ENCODE data around the gene OR1Q1. TPM values are rescaled to one million over a fixed set of nuclear protein-coding genes. Genes with fewer than 3 reads are reported as not detected.

The OR1Q1 gene
- total and polyA plus RNA-seq, 11 donors = not detected

DNA sequence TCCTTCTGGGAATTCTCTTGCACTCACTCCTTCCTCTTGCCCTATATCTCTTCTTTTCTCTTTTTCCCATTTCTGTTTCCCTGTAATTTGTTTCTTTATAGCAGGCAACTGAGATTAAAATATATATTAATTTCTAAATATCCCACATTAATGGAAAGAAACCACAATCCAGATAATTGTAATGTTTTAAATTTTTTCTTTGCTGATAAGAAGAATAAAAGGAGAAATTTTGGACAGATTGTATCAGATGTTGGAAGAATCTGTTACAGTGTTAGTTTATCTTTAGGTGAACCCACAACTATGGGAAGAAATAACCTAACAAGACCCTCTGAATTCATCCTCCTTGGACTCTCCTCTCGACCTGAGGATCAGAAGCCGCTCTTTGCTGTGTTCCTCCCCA is 46.9 kb downstream of the OR1Q1 start, which contains the start of gene OR1L1:
TSS of gene OR1L1 (plus strand) at position 301 of the 400 bp plus-strand sequence. CDS start at position 301, 0 bp downstream.
- H3K27me3 ChIP-seq = no peaks in the 10 kb centered on the region

More for the DNA sequence above, 46.9 kb downstream of the OR1Q1 start, which contains the start of gene OR1L1:
- Histone ChIP-seq H3K9me3 (peaks cover 0 to 8% (median 0%) of the 10 kb centered on the region in 12 donors), H3K36me3 (no peaks in the 10 kb centered on the region), H3K4me3 (no peak within 1 kb of the TSS), H3K4me1 (no peaks in the 10 kb centered on the region), H3K27ac (no peak within 1 kb of the TSS)
- 37 to 56% (median 50%) methylated on average over 2 of the region's 2 CpGs for WGBS, 4 donors
- no peak for TF ChIP-seq POLR2A (IDR thresholded peaks at IDR 0.05)
- no peak for TF ChIP-seq CTCF (IDR thresholded peaks at IDR 0.05)
- intact Hi-C loops (cut with DNase I) = no loop called here
- ATAC-seq (no peak), DNase-seq (no peak)

Other genes starting within 250 kb of the OR1Q1 start
- gene PTGS1, start 243.7 kb upstream of the OR1Q1 start, total RNA-seq = 10 to 100 TPM in 2 of 9 donors, 1 to 10 TPM in 7; 2.0 to 24.7 (median 6.3) TPM
- gene PTGS1, start 243.7 kb upstream of the OR1Q1 start, polyA plus RNA-seq = 1 to 10 TPM in 1 of 2 donors, under 1 TPM in 1; 0.91 to 6.9 TPM
- not detected for gene OR1J1, start 136.8 kb upstream of the OR1Q1 start, total RNA-seq
- not detected for gene OR1J1, start 136.8 kb upstream of the OR1Q1 start, polyA plus RNA-seq
- not detected for gene OR1J2, start 103.9 kb upstream of the OR1Q1 start, total RNA-seq
- gene OR1J2, start 103.9 kb upstream of the OR1Q1 start, polyA plus RNA-seq = not detected
- gene OR1J4, start 95.6 kb upstream of the OR1Q1 start, total RNA-seq = not detected
- gene OR1J4, start 95.6 kb upstream of the OR1Q1 start, polyA plus RNA-seq = not detected
- gene OR1N1, start 87.4 kb upstream of the OR1Q1 start, total RNA-seq = not detected
- gene OR1N1, start 87.4 kb upstream of the OR1Q1 start, polyA plus RNA-seq = not detected
- gene OR1N2, start 61.6 kb upstream of the OR1Q1 start, total RNA-seq = not detected
- not detected for gene OR1N2, start 61.6 kb upstream of the OR1Q1 start, polyA plus RNA-seq
- under 1 TPM in 1 of 9 donors, not detected in 8; 0.25 TPM for gene OR1L8, start 31.4 kb upstream of the OR1Q1 start, total RNA-seq
- not detected for gene OR1L8, start 31.4 kb upstream of the OR1Q1 start, polyA plus RNA-seq
- not detected for gene OR1B1, start 42.9 kb downstream of the OR1Q1 start, total RNA-seq
- not detected for gene OR1B1, start 42.9 kb downstream of the OR1Q1 start, polyA plus RNA-seq
- gene OR1L1, start 47.0 kb downstream of the OR1Q1 start, total RNA-seq = not detected
- not detected for gene OR1L1, start 47.0 kb downstream of the OR1Q1 start, polyA plus RNA-seq
- gene OR1L3, start 60.4 kb downstream of the OR1Q1 start, total RNA-seq = not detected
- not detected for gene OR1L3, start 60.4 kb downstream of the OR1Q1 start, polyA plus RNA-seq
- gene OR1L4, start 109.3 kb downstream of the OR1Q1 start, total RNA-seq = not detected
- not detected for gene OR1L4, start 109.3 kb downstream of the OR1Q1 start, polyA plus RNA-seq
- not detected for gene OR1L6, start 127.6 kb downstream of the OR1Q1 start, total RNA-seq
- gene OR1L6, start 127.6 kb downstream of the OR1Q1 start, polyA plus RNA-seq = not detected
- gene OR5C1, start 174.2 kb downstream of the OR1Q1 start, total RNA-seq = not detected
- gene OR5C1, start 174.2 kb downstream of the OR1Q1 start, polyA plus RNA-seq = not detected
- not detected for gene OR1K1, start 185.4 kb downstream of the OR1Q1 start, total RNA-seq
- not detected for gene OR1K1, start 185.4 kb downstream of the OR1Q1 start, polyA plus RNA-seq
- 10 to 100 TPM in 3 of 9 donors, 1 to 10 TPM in 6; 6.4 to 12.0 (median 8.4) TPM for gene PDCL, start 213.8 kb downstream of the OR1Q1 start, total RNA-seq
- gene PDCL, start 213.8 kb downstream of the OR1Q1 start, polyA plus RNA-seq = 1 to 10 TPM; 3.8 to 7.0 TPM